B cell (primary cell): ENCODE measurements around the gene SPTB. TPM values are rescaled to one million over a fixed set of nuclear protein-coding genes. Genes with fewer than 3 reads are reported as not detected.

Experiments
- ATAC-seq: fragments of 200-7000 bp; cut with Tn5 transposase; one replicate; pipeline ENCODE4 v1.10.0; 2021; ENCODE audit warnings: low read depth, mild to moderate bottlenecking, moderate number of reproducible peaks, moderate library complexity
- CTCF ChIA-PET: fragments of 350-600 bp; sonication (Branson Sonifier 250); formaldehyde crosslinking; loops from one replicate; lab custom pipeline; 2021; ENCODE audit warnings: antibody characterized with exemption, inconsistent platforms; lab: Charles Lee
- POLR2A ChIA-PET: fragments of 350-600 bp; sonication (Branson Sonifier 250); formaldehyde crosslinking; loops from one replicate; lab custom pipeline; 2021; ENCODE audit warnings: antibody characterized with exemption; lab: Charles Lee
- DNase-seq: peaks from one replicate; pipeline ENCODE4 v3.0.0; 2013
- H2AFZ ChIP-seq: 2 replicates; pipeline ENCODE4 v1.6.1; 2012; ENCODE audit warnings: mild to moderate bottlenecking, low read depth, low read length; ENCODE audit not compliant: insufficient read depth, poor library complexity, severe bottlenecking
- H3K27ac ChIP-seq, 2 donors: 1 replicate in 1 of 2; 2 replicates in 1 of 2; pipeline ENCODE4 v1.5.1; 2012 to 2013; ENCODE audit warnings: low read length in 2 of 2, mild to moderate bottlenecking in 2 of 2, moderate library complexity in 1 of 2
- H3K27me3 ChIP-seq, 4 experiments: fragments of 200-600 bp in 1 of 4; sonication (generic) in 1 of 4; replicated peaks in 1 of 4; 1 replicate in 2 of 4; 2 replicates in 2 of 4; pipeline versions ENCODE4 v1.6.1 to v1.7.0; 2013 to 2016; ENCODE audit warnings: low read length in 3 of 4, mild to moderate bottlenecking in 2 of 4, mixed read lengths in 1 of 4, moderate library complexity in 1 of 4; ENCODE audit not compliant: insufficient read depth in 4 of 4, control insufficient read depth in 3 of 4; ENCODE audit errors: control extremely low read depth in 1 of 4
- H3K36me3 ChIP-seq, 2 experiments: replicated peaks in 1 of 2; 1 replicate in 1 of 2; 2 replicates in 1 of 2; pipeline versions ENCODE4 v1.6.1 to v1.7.1; 2013; ENCODE audit warnings: low read length in 1 of 2; ENCODE audit not compliant: insufficient read depth in 2 of 2, control insufficient read depth in 1 of 2; ENCODE audit errors: control extremely low read depth in 1 of 2, extremely low read depth in 1 of 2
- H3K4me1 ChIP-seq, 2 donors: fragments of 200-600 bp in 1 of 2; sonication (generic) in 1 of 2; 1 replicate in 1 of 2; 2 replicates in 1 of 2; pipeline versions ENCODE4 v1.5.1 to v1.6.1; 2013 to 2017; ENCODE audit warnings: low read length in 2 of 2; ENCODE audit not compliant: control insufficient read depth in 2 of 2, insufficient read depth in 2 of 2
- H3K4me2 ChIP-seq: replicated peaks from 2 replicates; pipeline ENCODE3; 2012; ENCODE audit warnings: mild to moderate bottlenecking, low read depth, low read length; ENCODE audit not compliant: poor library complexity, severe bottlenecking
- H3K4me3 ChIP-seq, 5 experiments: fragments of 200-600 bp in 1 of 5; sonication (generic) in 1 of 5; 1 replicate in 3 of 5; 2 replicates in 2 of 5; pipeline versions ENCODE4 v1.5.1 to v1.7.0; 2011 to 2016; ENCODE audit warnings: low read length in 4 of 5, mild to moderate bottlenecking in 4 of 5, low read depth in 2 of 5, control low read depth in 1 of 5, moderate library complexity in 1 of 5; ENCODE audit not compliant: insufficient read depth in 1 of 5; ENCODE audit errors: control extremely low read depth in 1 of 5, extremely low read depth in 1 of 5
- H3K79me2 ChIP-seq: fragments of 200-600 bp; sonication (generic); one replicate; pipeline ENCODE4 v1.6.0; 2016; ENCODE audit warnings: low read length; ENCODE audit not compliant: control insufficient read depth, insufficient read depth
- H3K9ac ChIP-seq: fragments of 200-600 bp; sonication (generic); 2 replicates; pipeline ENCODE4 v1.6.1; 2017; ENCODE audit warnings: mild to moderate bottlenecking, low read length, moderate library complexity
- H3K9me3 ChIP-seq, 3 donors: one replicate each; pipeline versions ENCODE4 v1.6.1 to v1.7.1; 2013; ENCODE audit warnings: low read length in 2 of 3; ENCODE audit not compliant: control insufficient read depth in 2 of 3, insufficient read depth in 1 of 3; ENCODE audit errors: control extremely low read depth in 1 of 3
- H4K20me1 ChIP-seq: 2 replicates; pipeline ENCODE4 v1.6.0; 2012; ENCODE audit warnings: mild to moderate bottlenecking, low read length; ENCODE audit not compliant: insufficient read depth, control insufficient read depth, poor library complexity, severe bottlenecking
- H3K27ac Mint-ChIP-seq: one replicate; pipeline ENCODE4 v1.8.0; 2021; ENCODE audit warnings: mixed read lengths
- H3K27me3 Mint-ChIP-seq: one replicate; pipeline ENCODE4 v1.8.0; 2021; ENCODE audit warnings: mixed read lengths
- H3K4me1 Mint-ChIP-seq: one replicate; pipeline ENCODE4 v1.8.0; 2021; ENCODE audit warnings: mixed read lengths
- H3K4me3 Mint-ChIP-seq: one replicate; pipeline ENCODE4 v1.8.0; 2021; ENCODE audit warnings: mixed read lengths
- H3K9me3 Mint-ChIP-seq: one replicate; pipeline ENCODE4 v1.8.0; 2022; ENCODE audit warnings: mixed read lengths; ENCODE audit not compliant: insufficient read depth
- EZH2 ChIP-seq: IDR thresholded peaks from 2 replicates; pipeline ENCODE4 v1.6.1; 2012; ENCODE audit warnings: borderline replicate concordance, low read depth, mild to moderate bottlenecking, moderate library complexity, low read length; ENCODE audit not compliant: insufficient read depth, poor library complexity, severe bottlenecking
- WGBS: methylation state at CpG from one replicate; pipeline ENCODE4 v1.1.5; 2013; ENCODE audit warnings: missing lambda C conversion rate; ENCODE audit not compliant: insufficient coverage; 5-methylcytosine and 5-hydroxymethylcytosine counted together
- intact Hi-C: fragments of 100-400 bp; cut with micrococcal nuclease; formaldehyde crosslinking; loops from one replicate; pipeline ENCODE4 v1.10.0; 2022
- polyA plus RNA-seq: library from polyadenylated mRNA; depleted of rRNA; stranded (reverse); fragments of >200 nt; gene quantifications from 2 replicates; pipeline ENCODE4 v1.2.3, GENCODE V29; 2012
- total RNA-seq, 2 donors: library from RNA; stranded (reverse); fragments of 120-200 nt in 1 of 2; gene quantifications; 1 replicate in 1 of 2; 2 replicates in 1 of 2; pipeline versions ENCODE4 v1.2.3 to v1.2.4, GENCODE V29; 2013 to 2022
- TF ChIP-seq, protein P1 (sequence below): fragments of 200-600 bp; IDR thresholded peaks from one replicate; pipeline ENCODE4 v1.8.0; 2022; ENCODE audit warnings: antibody characterized with exemption, mild to moderate bottlenecking

The SPTB gene
- total and polyA plus RNA-seq, 2 donors (not counting 1 experiment from before 2014, with no cell fraction given), result 0.12 TPM; not detected in 1

DNA sequence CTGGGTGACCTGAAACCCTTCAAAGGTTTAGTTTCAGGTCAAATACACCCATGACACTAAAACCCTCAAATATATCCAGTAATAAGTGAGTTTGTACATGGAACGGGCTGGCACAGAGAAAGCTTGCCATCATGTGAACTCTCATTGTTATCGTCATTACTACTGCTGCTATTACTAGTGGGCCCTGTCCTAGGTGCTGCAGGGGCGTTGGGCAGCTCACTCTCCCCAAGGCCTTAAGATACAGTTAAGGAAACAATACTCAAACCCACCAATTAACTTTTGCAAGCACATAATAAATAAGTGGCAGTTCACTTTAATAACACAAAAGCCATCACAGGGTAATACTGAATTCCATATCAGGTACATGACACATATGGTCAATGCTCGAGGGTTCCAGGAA, 71.3 kb downstream of the SPTB start:
- no peak overlapping the region for H3K27ac Mint-ChIP-seq
- peaks cover 16% of the 10 kb centered on the region for H3K27me3 Mint-ChIP-seq

DNA sequence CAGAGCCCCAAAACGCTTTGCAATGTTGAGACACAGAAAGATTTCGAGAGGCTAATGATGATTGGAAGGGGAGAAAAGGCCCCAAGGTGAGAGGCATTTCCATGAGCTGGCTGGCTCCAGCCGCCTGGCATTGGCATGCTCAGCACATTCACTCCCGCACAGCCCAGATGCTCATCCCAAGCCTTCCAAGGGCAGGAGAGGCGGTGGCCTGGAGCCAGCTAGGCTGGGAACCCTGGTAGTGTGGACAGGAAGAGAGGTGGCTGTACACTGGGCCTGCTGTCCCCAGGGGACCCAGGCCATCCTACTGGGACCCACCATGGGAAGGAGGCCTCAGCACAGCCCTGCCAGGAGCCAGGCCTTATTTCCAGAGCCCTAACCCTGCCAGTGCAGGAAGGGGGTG, 72.2 kb downstream of the SPTB start:
- Histone ChIP-seq H4K20me1 (no peaks in the 10 kb centered on the region), H3K9ac (no peak overlapping the region), H3K4me1 (peaks cover 0 to 4% of the 10 kb centered on the region in 2 donors), H3K36me3 (no peaks in the 10 kb centered on the region), H3K79me2 (no peaks in the 10 kb centered on the region), H3K4me3 (no peak overlapping the region), H3K9me3 (no peaks in the 10 kb centered on the region), H3K27me3 (peaks cover 0 to 3% (median 1%) of the 10 kb centered on the region in 4 experiments), H2AFZ (no peak overlapping the region), H3K4me2 (no peak overlapping the region), H3K27ac (no peak overlapping the region)
- Mint-ChIP-seq H3K4me1 (peaks cover 5% of the 10 kb centered on the region), H3K4me3 (no peak overlapping the region), H3K27me3 (peaks cover 21% of the 10 kb centered on the region), H3K27ac (no peak overlapping the region), H3K9me3 (no peaks in the 10 kb centered on the region)
- POLR2A ChIA-PET, result no interaction called here
- DNase-seq (no peak), ATAC-seq (no peak)
- 83% methylated on average over 4 of the region's 5 CpGs for WGBS
- no peak for TF ChIP-seq EZH2
- TF ChIP-seq, protein P1, sequence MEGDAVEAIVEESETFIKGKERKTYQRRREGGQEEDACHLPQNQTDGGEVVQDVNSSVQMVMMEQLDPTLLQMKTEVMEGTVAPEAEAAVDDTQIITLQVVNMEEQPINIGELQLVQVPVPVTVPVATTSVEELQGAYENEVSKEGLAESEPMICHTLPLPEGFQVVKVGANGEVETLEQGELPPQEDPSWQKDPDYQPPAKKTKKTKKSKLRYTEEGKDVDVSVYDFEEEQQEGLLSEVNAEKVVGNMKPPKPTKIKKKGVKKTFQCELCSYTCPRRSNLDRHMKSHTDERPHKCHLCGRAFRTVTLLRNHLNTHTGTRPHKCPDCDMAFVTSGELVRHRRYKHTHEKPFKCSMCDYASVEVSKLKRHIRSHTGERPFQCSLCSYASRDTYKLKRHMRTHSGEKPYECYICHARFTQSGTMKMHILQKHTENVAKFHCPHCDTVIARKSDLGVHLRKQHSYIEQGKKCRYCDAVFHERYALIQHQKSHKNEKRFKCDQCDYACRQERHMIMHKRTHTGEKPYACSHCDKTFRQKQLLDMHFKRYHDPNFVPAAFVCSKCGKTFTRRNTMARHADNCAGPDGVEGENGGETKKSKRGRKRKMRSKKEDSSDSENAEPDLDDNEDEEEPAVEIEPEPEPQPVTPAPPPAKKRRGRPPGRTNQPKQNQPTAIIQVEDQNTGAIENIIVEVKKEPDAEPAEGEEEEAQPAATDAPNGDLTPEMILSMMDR, result no peak
- CTCF ChIA-PET, result interaction anchor here (0.8 kb wide), 1 partner anchor 9 kb away, joined by 3 read pairs; no protein-coding TSS in a partner anchor
- intact Hi-C loops, result no loop called here

More for the DNA sequence above, 71.3 kb downstream of the SPTB start:
- no peak overlapping the region for H2AFZ ChIP-seq
- H3K27me3 ChIP-seq, result peaks cover 0 to 3% (median 1%) of the 10 kb centered on the region in 4 experiments
- H3K79me2 ChIP-seq, result no peaks in the 10 kb centered on the region
- H3K4me2 ChIP-seq, result no peak overlapping the region
- H3K9me3 ChIP-seq, result no peaks in the 10 kb centered on the region
- Mint-ChIP-seq H3K4me3 (no peak overlapping the region), H3K4me1 (peaks cover 11% of the 10 kb centered on the region), H3K9me3 (no peaks in the 10 kb centered on the region)
- H3K4me1 ChIP-seq, result peaks cover 0 to 6% of the 10 kb centered on the region in 2 donors
- DNase-seq (no peak), ATAC-seq (no peak)
- 82% methylated on average over 4 of the region's 4 CpGs for WGBS
- H3K36me3 ChIP-seq, result no peaks in the 10 kb centered on the region
- POLR2A ChIA-PET, result no interaction called here
- H4K20me1 ChIP-seq, result no peaks in the 10 kb centered on the region
- intact Hi-C loops, result no loop called here
- no peak overlapping the region for H3K27ac ChIP-seq
- no peak overlapping the region for H3K4me3 ChIP-seq
- H3K9ac ChIP-seq, result no peak overlapping the region
- no peak for TF ChIP-seq EZH2
- TF ChIP-seq, protein P1, result no peak
- CTCF ChIA-PET, result interaction anchor here (0.8 to 1.3 kb wide), 3 partner anchors 12 to 18 kb away, joined by 3 read pairs; no protein-coding TSS in a partner anchor
